GM21723 (cell line): Measurements from ENCODE around the gene CRIP2.

Source experiments
- ATAC-seq: cut with Tn5 transposase; IDR thresholded peaks from one replicate; pipeline ENCODE4 v1.9.1; 2021; ENCODE audit warnings: mild to moderate bottlenecking, moderate library complexity; ENCODE audit not compliant: unreplicated experiment

CRIP2 gene

GRCh38 chr14:105475269-105476096 lies 862 bp downstream of the CRIP2 start:
- ATAC-seq = no peak

GRCh38 chr14:105476097-105476830 lies 1.6 kb downstream of the CRIP2 start:
- no peak for ATAC-seq

- ATAC-seq = no peak
Measured at GRCh38 chr14:105476831-105477659, 2.4 kb downstream of the CRIP2 start.

- no peak for ATAC-seq
Measured at GRCh38 chr14:105477660-105478397, 3.2 kb downstream of the CRIP2 start.

- ATAC-seq = no peak
Measured at GRCh38 chr14:105478398-105479251, 4.0 kb downstream of the CRIP2 start.

GRCh38 chr14:105479431-105480158 lies 5.0 kb downstream of the CRIP2 start:
- ATAC-seq = no peak

- ATAC-seq = no peak
Measured at GRCh38 chr14:105480199-105480746, 5.7 kb downstream of the CRIP2 start.

GRCh38 chr14:105480807-105481801 lies 6.5 kb downstream of the CRIP2 start:
- ATAC-seq = peak; percentile 43

GRCh38 chr14:105481886-105482457 lies 7.4 kb downstream of the CRIP2 start:
- no peak for ATAC-seq

- no peak for ATAC-seq
Measured at GRCh38 chr14:105482486-105483110, 8.0 kb downstream of the CRIP2 start.

GRCh38 chr14:105483300-105484068 lies 8.9 kb downstream of the CRIP2 start:
- no peak for ATAC-seq

- no peak for ATAC-seq
Measured at GRCh38 chr14:105484069-105484996, 9.7 kb downstream of the CRIP2 start.

GRCh38 chr14:105484997-105485393 lies 10.4 kb downstream of the CRIP2 start:
- ATAC-seq = no peak

GRCh38 chr14:105485739-105486162 lies 11.1 kb downstream of the CRIP2 start:
- no peak for ATAC-seq
